GM21423 (cell line): ENCODE data around the gene GPX7.
"Not testable (repeated sequence)": the region's sequence is repeated elsewhere in the genome, so short reads cannot be mapped to it uniquely, and the experiment has no call there.

Experiments used
- ATAC-seq: cut with Tn5 transposase; IDR thresholded peaks from one replicate; pipeline ENCODE4 v1.9.1; 2021; ENCODE audit warnings: mild to moderate bottlenecking, moderate library complexity; ENCODE audit not compliant: unreplicated experiment

GPX7 gene

GRCh38 chr1:52601991-52602855 is at the start of gene GPX7:
TSS of gene GPX7 (plus strand) at chr1:52602371. CDS start at chr1:52602410, 39 bp downstream.
- ATAC-seq, result no peak

DNA sequence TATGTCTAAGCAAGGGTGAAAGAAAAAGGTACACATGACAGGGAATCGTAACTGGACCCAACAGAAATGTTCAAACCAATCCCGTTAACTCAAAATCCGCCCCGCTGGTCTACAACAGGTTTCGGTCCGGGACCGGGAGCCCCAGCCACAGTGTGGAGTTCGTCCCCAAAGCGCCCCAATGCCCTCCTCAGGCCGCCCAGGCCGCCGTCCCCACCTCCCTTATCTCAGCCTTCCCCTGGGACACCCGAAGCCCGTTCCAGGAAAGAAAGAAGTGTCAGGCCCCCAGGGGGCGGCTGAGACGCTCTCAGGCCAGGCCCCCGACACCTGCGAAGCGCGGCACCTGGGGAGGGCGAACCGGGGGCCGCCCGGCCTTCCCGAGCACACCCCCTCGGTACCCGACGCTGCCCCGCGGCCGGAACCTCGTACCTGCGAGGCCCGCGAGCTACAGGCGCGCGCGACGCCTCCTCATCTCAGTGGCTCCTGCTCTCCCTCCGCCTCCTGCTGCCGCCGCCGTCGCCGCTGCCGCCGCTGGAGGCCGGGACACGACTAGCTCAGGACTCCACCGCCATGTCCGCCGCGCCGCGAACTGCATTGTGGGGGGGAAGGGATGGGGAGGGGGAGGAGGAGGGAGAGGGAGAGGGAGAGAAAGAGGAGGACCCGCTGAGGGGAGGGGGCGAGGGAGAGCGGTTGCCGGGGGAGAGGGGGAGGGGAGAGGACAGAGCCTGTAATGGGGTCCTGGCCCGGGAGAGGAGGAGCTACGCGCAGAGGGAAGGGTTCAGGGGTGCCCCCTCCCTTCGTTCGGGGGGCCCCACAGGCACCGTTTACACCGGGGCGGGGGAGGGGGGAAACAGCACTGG is 49.4 kb upstream of the GPX7 start, which contains the start of gene TUT4:
Gene TUT4, minus strand, starts transcription at position 588 of the 857 bp plus-strand sequence. CDS start 26,812 bp downstream, outside the sequence.
- ATAC-seq, result peak; percentile 44

DNA sequence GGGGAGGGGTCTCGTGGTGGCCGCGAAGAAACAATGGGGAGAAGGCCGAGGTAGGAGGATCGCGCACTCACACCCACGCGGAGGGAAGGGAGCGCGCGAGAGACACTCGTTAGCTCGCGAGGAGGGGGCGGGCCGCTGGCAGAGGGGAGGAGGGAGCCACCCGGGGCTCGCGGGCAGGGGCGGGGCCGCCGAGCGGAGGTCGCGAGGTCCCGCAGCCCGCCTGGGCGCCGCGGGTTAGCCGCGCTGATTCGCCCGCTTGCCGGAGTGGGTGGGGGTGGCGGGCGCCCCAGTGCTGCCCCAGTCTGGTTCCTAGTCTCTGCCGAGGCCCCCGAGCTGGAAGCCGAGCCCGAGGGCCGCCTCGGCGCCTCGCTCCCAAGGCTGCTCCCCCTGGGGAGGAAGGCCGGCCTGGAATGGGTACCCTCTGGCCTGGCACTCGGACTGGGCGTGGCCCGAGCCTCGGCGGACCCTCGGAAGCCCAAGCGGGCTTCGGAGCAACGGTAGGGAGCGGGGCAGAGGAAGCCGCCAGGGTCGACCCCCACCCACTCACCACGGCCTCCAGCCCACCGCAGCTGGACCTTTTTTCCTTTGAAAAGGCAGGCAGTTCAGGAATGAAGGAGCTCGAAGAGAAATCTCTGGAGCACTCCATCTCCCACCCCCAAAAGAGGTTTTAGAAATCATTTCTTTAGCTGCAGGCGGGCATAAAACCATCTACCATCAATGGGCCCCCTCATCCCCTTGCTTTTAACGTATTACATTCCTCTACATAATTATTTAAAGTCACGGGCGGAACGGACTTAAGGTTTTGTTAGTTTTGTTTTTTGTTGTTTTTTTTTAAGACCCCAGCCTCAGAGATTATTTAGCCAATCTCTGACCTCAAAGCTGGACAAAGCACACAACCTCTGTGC is 48.6 kb upstream of the GPX7 start:
- peak; percentile 55 for ATAC-seq

DNA sequence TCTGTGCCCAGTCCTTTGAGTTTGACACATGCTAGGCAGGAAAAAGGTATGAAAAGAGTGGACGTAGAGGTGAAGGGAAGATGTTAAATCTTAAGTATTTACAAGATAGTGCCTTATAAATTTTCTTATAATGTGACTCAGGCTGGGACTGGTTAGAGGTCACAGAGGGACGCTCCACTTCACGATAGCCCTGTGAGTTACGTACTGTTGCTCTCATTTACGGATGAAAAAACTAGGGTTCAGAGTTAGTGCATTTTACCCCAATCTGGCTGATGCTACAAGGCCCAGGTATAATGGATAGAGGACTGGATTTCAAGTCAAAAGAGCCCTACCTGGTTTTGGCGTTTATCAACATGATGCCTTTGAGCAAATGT is 47.9 kb upstream of the GPX7 start:
- no peak for ATAC-seq

GRCh38 chr1:52554756-52555155 is 47.4 kb upstream of the GPX7 start:
- ATAC-seq, result no peak

- no peak for ATAC-seq
Measured at GRCh38 chr1:52556641-52557360, 45.4 kb upstream of the GPX7 start.

GRCh38 chr1:52558941-52559340 is 43.2 kb upstream of the GPX7 start:
- no peak for ATAC-seq

DNA sequence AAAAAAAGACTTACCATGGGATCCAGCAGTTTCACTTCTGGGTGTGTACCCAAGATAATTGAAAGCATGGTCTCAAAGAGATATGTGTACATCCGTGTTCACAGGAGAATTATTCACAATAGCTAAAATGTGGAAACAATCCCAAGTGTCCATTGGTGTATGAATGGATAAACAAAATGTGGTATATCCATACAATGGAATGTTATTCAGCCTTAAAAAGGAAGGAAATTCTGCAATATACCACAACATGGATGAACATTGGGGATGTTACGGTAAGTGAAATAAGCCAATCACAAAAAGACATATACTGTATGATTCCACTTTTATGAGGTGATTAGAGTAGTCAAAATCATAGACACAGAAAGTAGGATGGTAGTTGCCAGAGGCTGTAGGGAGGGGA is 42.3 kb upstream of the GPX7 start:
- ATAC-seq, result no peak

- no peak for ATAC-seq
Measured at GRCh38 chr1:52562766-52563165, 39.4 kb upstream of the GPX7 start.

GRCh38 chr1:52567943-52568342 is 34.2 kb upstream of the GPX7 start:
- no peak for ATAC-seq

DNA sequence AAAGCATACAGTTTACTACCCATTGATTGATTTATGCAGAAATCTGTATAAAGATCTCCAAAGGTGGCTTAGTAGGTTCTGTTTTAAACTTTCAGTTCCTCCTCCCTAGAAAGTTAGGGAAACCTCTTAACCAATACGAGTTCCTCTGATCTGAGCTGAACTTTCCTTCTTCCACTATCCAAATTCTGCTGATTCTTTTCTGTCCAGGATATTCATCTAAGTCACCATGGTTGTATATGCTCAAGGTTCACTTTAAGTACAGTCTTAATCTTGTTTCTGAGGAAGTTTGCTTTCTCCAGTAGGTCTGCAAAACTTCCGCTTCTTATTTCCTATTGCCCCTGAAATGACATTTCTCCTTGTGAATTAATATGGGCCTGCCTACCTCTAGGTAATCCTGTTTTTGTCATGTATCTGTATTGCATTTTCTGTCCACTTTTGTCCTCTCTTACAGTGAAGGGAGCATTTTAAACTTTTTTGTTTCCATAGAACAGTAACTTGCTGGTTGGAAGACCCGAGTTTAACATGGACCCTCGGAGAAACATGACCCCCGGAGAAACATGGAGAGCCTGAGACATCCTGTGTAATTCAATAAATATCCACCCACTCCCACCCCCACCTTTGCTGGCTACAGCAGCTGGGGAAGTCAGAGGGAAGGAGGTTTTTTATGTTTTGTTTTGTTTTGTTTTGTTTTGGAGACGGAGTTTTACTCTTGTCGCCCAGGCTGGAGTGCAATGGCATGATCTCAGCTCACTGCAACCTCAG is 32.5 kb upstream of the GPX7 start:
- ATAC-seq, result no peak

- no peak for ATAC-seq
Measured at GRCh38 chr1:52571783-52572182, 30.4 kb upstream of the GPX7 start.

DNA sequence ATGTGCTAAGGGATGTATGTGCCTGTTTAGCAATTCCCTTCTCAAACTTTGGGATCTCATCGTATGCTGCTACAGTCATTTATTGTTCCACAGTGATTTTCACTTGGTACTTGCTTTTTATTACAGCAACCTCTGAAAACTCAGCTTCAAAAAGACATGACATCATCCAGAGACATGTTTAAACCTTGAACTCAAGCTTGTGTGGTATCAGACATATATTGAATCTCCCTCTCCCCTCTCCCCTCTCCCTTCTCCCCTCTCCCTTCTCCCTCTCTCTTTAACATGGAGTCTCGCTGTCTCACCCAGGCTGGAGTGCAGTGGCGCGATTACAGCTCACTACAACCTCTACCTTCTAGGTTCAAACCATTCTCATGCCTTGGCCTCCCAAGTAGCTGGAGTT is 29.8 kb upstream of the GPX7 start:
- no peak for ATAC-seq

DNA sequence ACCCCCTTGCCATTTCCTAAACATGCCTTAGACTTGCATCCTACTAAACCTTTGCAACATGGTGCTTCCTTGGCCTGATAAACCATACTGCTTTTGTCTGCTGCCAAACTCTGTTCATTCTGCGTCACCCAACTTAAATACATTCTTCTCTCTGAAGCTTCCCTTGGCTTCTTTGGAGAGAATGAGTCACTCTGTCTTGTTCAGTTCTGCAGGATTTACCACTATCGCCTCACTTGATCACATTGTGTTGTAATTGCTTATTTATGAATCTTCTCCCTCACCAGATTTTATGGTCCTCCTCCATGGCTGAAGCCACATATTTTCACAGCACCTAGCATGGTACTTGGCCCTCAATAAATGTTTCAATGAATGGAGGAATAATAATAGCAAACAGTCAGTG is 27.6 kb upstream of the GPX7 start:
- no peak for ATAC-seq

DNA sequence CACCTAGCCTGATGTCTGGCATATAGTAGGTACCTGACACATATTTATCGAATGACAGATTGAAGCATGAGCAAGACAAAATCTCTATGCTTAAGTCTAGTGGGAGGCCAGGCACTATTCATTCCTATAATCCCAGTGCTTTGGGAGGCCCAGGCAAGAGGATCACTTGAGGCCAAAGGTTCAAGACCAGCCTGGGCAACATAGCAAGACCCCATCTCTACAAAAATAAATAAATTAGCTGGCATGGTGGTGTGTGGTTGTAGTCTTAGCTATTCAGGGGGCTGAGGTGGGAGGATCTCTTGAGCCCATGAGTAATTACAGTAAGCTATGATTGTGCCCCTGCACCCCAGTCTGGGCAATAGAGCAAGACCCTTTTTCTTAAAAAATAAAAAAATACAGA is 26.1 kb upstream of the GPX7 start:
- no peak for ATAC-seq

DNA sequence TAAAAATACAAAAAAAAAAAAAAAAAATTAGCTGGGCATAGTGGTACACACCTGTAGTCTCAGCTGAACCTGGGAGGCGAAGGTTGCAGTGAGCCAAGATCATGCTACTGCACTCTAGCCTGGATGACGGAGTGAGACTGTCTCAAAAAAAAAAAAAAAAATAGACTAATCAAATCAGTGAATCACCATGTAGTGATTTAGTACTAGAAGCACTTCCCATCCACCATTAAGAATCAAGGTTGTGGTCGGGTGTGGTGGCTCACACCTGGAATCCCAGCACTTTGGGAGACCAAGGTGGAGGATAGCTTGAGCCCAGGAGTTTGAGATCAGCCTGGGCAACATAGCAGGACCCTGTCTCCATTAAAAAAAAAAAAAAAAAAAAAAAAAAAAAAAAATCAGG is 24.1 kb upstream of the GPX7 start:
- not testable (repeated sequence) for ATAC-seq

- ATAC-seq, result no peak
Measured at GRCh38 chr1:52579415-52579814, 22.8 kb upstream of the GPX7 start.

DNA sequence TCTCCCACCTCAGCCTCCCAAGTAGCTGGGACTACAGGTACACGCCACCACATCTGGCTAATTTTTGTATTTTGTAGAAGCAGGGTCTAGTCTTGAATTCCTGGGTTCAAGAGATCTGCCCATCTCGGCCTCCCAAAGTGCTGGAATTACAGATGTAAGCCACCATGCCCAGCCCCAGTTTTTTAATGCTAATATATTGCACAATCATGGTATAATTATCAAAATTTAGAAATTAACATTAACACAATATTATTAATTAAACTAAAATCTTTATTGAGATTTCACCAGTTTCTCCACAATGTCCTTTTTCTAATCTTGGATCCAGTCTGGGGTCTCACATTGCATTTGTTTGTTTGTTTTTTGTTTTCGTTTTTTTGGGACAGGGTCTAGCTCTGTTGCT is 21.9 kb upstream of the GPX7 start:
- ATAC-seq, result no peak

- ATAC-seq, result no peak
Measured at GRCh38 chr1:52582116-52582696, 20.0 kb upstream of the GPX7 start.
